CD14-positive monocyte (primary cell): ENCODE measurements around the gene PCGF3. TPM values are rescaled to one million over a fixed set of nuclear protein-coding genes. Genes with fewer than 3 reads are reported as not detected.
A peak's percentile ranks its signal among the peaks of the same experiment; 100 is the strongest.

Source experiments
- DNase-seq, 3 donors: peaks; one replicate each; pipeline ENCODE4 v3.0.0-alpha.2; 2011 to 2022
- H2AFZ ChIP-seq: 2 replicates; pipeline ENCODE4 v1.6.0; 2012; ENCODE audit warnings: mild to moderate bottlenecking, low read depth, low read length, inconsistent platforms; ENCODE audit not compliant: insufficient read depth, poor library complexity, severe bottlenecking
- H3K27ac ChIP-seq, 2 donors: 1 replicate in 1 of 2; 2 replicates in 1 of 2; pipeline ENCODE4 v1.5.1; 2012 to 2013; ENCODE audit warnings: low read length in 2 of 2, control low read depth in 1 of 2, inconsistent platforms in 1 of 2, low read depth in 1 of 2, mild to moderate bottlenecking in 1 of 2
- H3K27me3 ChIP-seq, 2 donors: one replicate each; pipeline versions ENCODE4 v1.6.0 to v1.6.1; 2011 to 2013; ENCODE audit warnings: low read length in 2 of 2; ENCODE audit not compliant: control insufficient read depth in 2 of 2, insufficient read depth in 2 of 2
- H3K36me3 ChIP-seq, 2 donors: replicated peaks in 1 of 2; 1 replicate in 1 of 2; 2 replicates in 1 of 2; pipeline versions ENCODE4 v1.5.1 to v1.6.1; 2012 to 2013; ENCODE audit warnings: low read length in 2 of 2, control low read depth in 1 of 2, inconsistent platforms in 1 of 2, mild to moderate bottlenecking in 1 of 2; ENCODE audit not compliant: insufficient read depth in 2 of 2, control insufficient read depth in 1 of 2
- H3K4me1 ChIP-seq, 2 donors: 1 replicate in 1 of 2; 2 replicates in 1 of 2; pipeline versions ENCODE4 v1.5.1 to v1.6.1; 2012 to 2013; ENCODE audit warnings: low read length in 2 of 2, control low read depth in 1 of 2, inconsistent platforms in 1 of 2, mild to moderate bottlenecking in 1 of 2, moderate library complexity in 1 of 2; ENCODE audit not compliant: insufficient read depth in 2 of 2, control insufficient read depth in 1 of 2
- H3K4me2 ChIP-seq: replicated peaks from 2 replicates; pipeline ENCODE3; 2012; ENCODE audit warnings: low read length, moderate library complexity, mild to moderate bottlenecking; ENCODE audit not compliant: poor library complexity, severe bottlenecking; ENCODE audit errors: extremely low read depth
- H3K4me3 ChIP-seq, 3 experiments: fragments of 200-600 bp in 1 of 3; sonication (generic) in 1 of 3; replicated peaks in 1 of 3; 1 replicate in 2 of 3; 2 replicates in 1 of 3; pipeline ENCODE4 v1.5.1; 2011 to 2013; ENCODE audit warnings: low read length in 3 of 3, mild to moderate bottlenecking in 3 of 3, control low read depth in 2 of 3, low read depth in 2 of 3, inconsistent platforms in 1 of 3, moderate library complexity in 1 of 3
- H3K79me2 ChIP-seq: 2 replicates; pipeline ENCODE4 v1.6.0; 2012; ENCODE audit warnings: mild to moderate bottlenecking, control low read depth, inconsistent platforms, low read length, moderate library complexity; ENCODE audit not compliant: insufficient read depth
- H3K9ac ChIP-seq: 2 replicates; pipeline ENCODE4 v1.6.0; 2017; ENCODE audit warnings: low read length, mild to moderate bottlenecking; ENCODE audit not compliant: insufficient read depth, poor library complexity, severe bottlenecking
- H3K9me3 ChIP-seq, 2 donors: replicated peaks in 1 of 2; 1 replicate in 1 of 2; 2 replicates in 1 of 2; pipeline versions ENCODE4 v1.5.1 to v1.6.1; 2012 to 2013; ENCODE audit warnings: low read length in 2 of 2, control low read depth in 1 of 2; ENCODE audit not compliant: control insufficient read depth in 1 of 2, insufficient read depth in 1 of 2
- H4K20me1 ChIP-seq: 2 replicates; pipeline ENCODE4 v1.6.0; 2012; ENCODE audit warnings: mild to moderate bottlenecking, low read length, control low read depth, moderate library complexity; ENCODE audit not compliant: insufficient read depth
- H3K27ac Mint-ChIP-seq, 7 donors: one replicate each; pipeline ENCODE4 v1.8.0; 2020; ENCODE audit warnings: mild to moderate bottlenecking in 7 of 7, mixed read lengths in 7 of 7, moderate library complexity in 6 of 7, inconsistent platforms in 2 of 7
- H3K27me3 Mint-ChIP-seq, 3 donors: one replicate each; pipeline ENCODE4 v1.8.0; 2021 to 2022; ENCODE audit warnings: low read depth in 3 of 3, mild to moderate bottlenecking in 3 of 3, mixed read lengths in 3 of 3, moderate library complexity in 3 of 3, inconsistent platforms in 1 of 3
- H3K36me3 Mint-ChIP-seq, 2 donors: one replicate each; pipeline ENCODE4 v1.8.0; 2020; ENCODE audit warnings: mixed read lengths in 2 of 2, inconsistent platforms in 1 of 2, mild to moderate bottlenecking in 1 of 2
- H3K4me1 Mint-ChIP-seq: one replicate; pipeline ENCODE4 v1.8.0; 2020; ENCODE audit warnings: mild to moderate bottlenecking, mixed read lengths
- H3K4me3 Mint-ChIP-seq, 2 donors: one replicate each; pipeline ENCODE4 v1.8.0; 2020; ENCODE audit warnings: mild to moderate bottlenecking in 2 of 2, mixed read lengths in 2 of 2, moderate library complexity in 1 of 2
- H3K9me3 Mint-ChIP-seq, 7 donors: one replicate each; pipeline ENCODE4 v1.8.0; 2020 to 2022; ENCODE audit warnings: mixed read lengths in 7 of 7, mild to moderate bottlenecking in 6 of 7, moderate library complexity in 6 of 7, inconsistent platforms in 2 of 7
- WGBS: methylation state at CpG from one replicate; pipeline ENCODE4 v1.1.5; 2013; ENCODE audit warnings: missing lambda C conversion rate; ENCODE audit not compliant: insufficient coverage; 5-methylcytosine and 5-hydroxymethylcytosine counted together
- intact Hi-C, 2 donors: fragments of 100-400 bp; cut with micrococcal nuclease; formaldehyde crosslinking; loops; one replicate each; pipeline versions ENCODE4 v1.15.0 to v1.15.1; 2023
- polyA plus RNA-seq, 3 donors: library from polyadenylated mRNA; depleted of rRNA in 1 of 3; unstranded in 2 of 3; stranded (reverse) in 1 of 3; fragments of 300-500 nt in 2 of 3; fragments of >200 nt in 1 of 3; fragmentation: Illumina TruSeq in 2 of 3; gene quantifications; 1 replicate in 2 of 3; 2 replicates in 1 of 3; pipeline ENCODE4 v1.2.3, GENCODE V29; 2012 to 2021
- TF ChIP-seq, protein P1 (sequence below): fragments of 200-600 bp; IDR thresholded peaks from one replicate; pipeline ENCODE4 v1.8.0; 2022; ENCODE audit warnings: antibody characterized with exemption, mild to moderate bottlenecking

PCGF3 gene
- polyA plus RNA-seq, 3 donors, result 7.0 to 163 (median 8.3) TPM

GRCh38 chr4:791898-792625 lies 86.4 kb downstream of the PCGF3 start:
- peaks cover 0 to 17% (median 2%) of the 10 kb centered on the region in 7 donors for H3K9me3 Mint-ChIP-seq
- Histone ChIP-seq H4K20me1 (no peaks in the 10 kb centered on the region), H3K4me2 (no peak overlapping the region), H3K27me3 (peaks cover 42 to 81% of the 10 kb centered on the region in 2 donors), H3K4me3 (no peak overlapping the region), H3K79me2 (no peaks in the 10 kb centered on the region), H3K27ac (no peak overlapping the region), H3K4me1 (no peaks in the 10 kb centered on the region), H3K9me3 (peaks cover 0 to 17% of the 10 kb centered on the region in 2 donors), H2AFZ (no peak overlapping the region), H3K9ac (no peak overlapping the region), H3K36me3 (no peaks in the 10 kb centered on the region)
- intact Hi-C loops, result no loop called here
- TF ChIP-seq, protein P1, sequence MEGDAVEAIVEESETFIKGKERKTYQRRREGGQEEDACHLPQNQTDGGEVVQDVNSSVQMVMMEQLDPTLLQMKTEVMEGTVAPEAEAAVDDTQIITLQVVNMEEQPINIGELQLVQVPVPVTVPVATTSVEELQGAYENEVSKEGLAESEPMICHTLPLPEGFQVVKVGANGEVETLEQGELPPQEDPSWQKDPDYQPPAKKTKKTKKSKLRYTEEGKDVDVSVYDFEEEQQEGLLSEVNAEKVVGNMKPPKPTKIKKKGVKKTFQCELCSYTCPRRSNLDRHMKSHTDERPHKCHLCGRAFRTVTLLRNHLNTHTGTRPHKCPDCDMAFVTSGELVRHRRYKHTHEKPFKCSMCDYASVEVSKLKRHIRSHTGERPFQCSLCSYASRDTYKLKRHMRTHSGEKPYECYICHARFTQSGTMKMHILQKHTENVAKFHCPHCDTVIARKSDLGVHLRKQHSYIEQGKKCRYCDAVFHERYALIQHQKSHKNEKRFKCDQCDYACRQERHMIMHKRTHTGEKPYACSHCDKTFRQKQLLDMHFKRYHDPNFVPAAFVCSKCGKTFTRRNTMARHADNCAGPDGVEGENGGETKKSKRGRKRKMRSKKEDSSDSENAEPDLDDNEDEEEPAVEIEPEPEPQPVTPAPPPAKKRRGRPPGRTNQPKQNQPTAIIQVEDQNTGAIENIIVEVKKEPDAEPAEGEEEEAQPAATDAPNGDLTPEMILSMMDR, result no peak
- H3K27ac Mint-ChIP-seq, result no peak overlapping the region
- DNase-seq, result no peak
- peaks cover 66 to 91% (median 72%) of the 10 kb centered on the region in 3 donors for H3K27me3 Mint-ChIP-seq
- peaks cover 0 to 4% of the 10 kb centered on the region in 2 donors for H3K36me3 Mint-ChIP-seq
- H3K4me1 Mint-ChIP-seq, result no peaks in the 10 kb centered on the region
- WGBS, result 13% methylated on average over 41 of the region's 50 CpGs
- H3K4me3 Mint-ChIP-seq, result peak overlapping the region in 1 of 2 donors; percentile 79

GRCh38 chr4:792626-793092 lies 87.0 kb downstream of the PCGF3 start:
- Histone ChIP-seq H4K20me1 (no peaks in the 10 kb centered on the region), H3K27ac (no peak overlapping the region), H3K4me1 (no peaks in the 10 kb centered on the region), H3K27me3 (peaks cover 39 to 78% of the 10 kb centered on the region in 2 donors), H3K9me3 (peaks cover 0 to 17% of the 10 kb centered on the region in 2 donors), H3K4me2 (no peak overlapping the region), H3K36me3 (no peaks in the 10 kb centered on the region), H3K4me3 (no peak overlapping the region), H2AFZ (no peak overlapping the region), H3K79me2 (no peaks in the 10 kb centered on the region), H3K9ac (no peak overlapping the region)
- Mint-ChIP-seq H3K27me3 (peaks cover 64 to 91% (median 69%) of the 10 kb centered on the region in 3 donors), H3K36me3 (peaks cover 0 to 4% of the 10 kb centered on the region in 2 donors), H3K27ac (no peak overlapping the region), H3K4me1 (no peaks in the 10 kb centered on the region), H3K4me3 (peak overlapping the region in 1 of 2 donors; percentile 79), H3K9me3 (peaks cover 0 to 14% (median 2%) of the 10 kb centered on the region in 7 donors)
- TF ChIP-seq, protein P1, result no peak
- whole genome bisulfite sequencing, result 54% methylated on average over 11 of the region's 17 CpGs
- no peak for DNase-seq
- intact Hi-C loops, result no loop called here
